ENCODE results near the gene DCBLD1. TPM values are rescaled to one million over a fixed set of nuclear protein-coding genes. Genes with fewer than 3 reads are reported as not detected.
A peak's percentile ranks its signal among the peaks of the same experiment; 100 is the strongest.

The DCBLD1 gene
- polyA plus RNA-seq, 1 donor (not counting 4 experiments of a cell fraction or from before 2014, with no cell fraction given), result 21.7 TPM

GRCh38 chr6:117498159-117498558 is 15.7 kb downstream of the DCBLD1 start:
- Histone ChIP-seq H2AFZ (ENCODE audit: control insufficient read depth, low read length) (no peak overlapping the region), H3K4me2 (ENCODE audit: control insufficient read depth, extremely low read depth, insufficient read depth, low read depth, low read length) (peak overlapping the region; percentile 63), H3K9me1 (ENCODE audit: control insufficient read depth, extremely low read depth, insufficient read depth, low read length) (no peaks in the 10 kb centered on the region), H3K9ac (ENCODE audit: control insufficient read depth, extremely low read depth, insufficient read depth, low read length) (peak overlapping the region; percentile 29), H3K9me3 (ENCODE audit: control insufficient read depth, low read depth, low read length) (no peaks in the 10 kb centered on the region), H3K27ac (ENCODE audit: control insufficient read depth, insufficient read depth, low read length) (peak overlapping the region; percentile 97), H3K79me2 (ENCODE audit: control insufficient read depth, insufficient read depth, low read length) (peaks cover 55% of the 10 kb centered on the region), H3K4me3 (ENCODE audit: control insufficient read depth in 2 of 3, extremely low read depth in 1 of 3, insufficient read depth in 2 of 3, low read depth in 1 of 3, low read length in 3 of 3) (peak overlapping the region in 1 of 3 experiments; percentile 9), H3K36me3 (ENCODE audit: control insufficient read depth in 2 of 2, extremely low read depth in 1 of 2, insufficient read depth in 2 of 2, low read length in 2 of 2) (peaks cover 2 to 4% of the 10 kb centered on the region in 2 experiments), H4K20me1 (ENCODE audit: control insufficient read depth, extremely low read depth, insufficient read depth, low read length) (no peaks in the 10 kb centered on the region), H3K4me1 (ENCODE audit: control insufficient read depth, extremely low read depth, insufficient read depth, low read length) (peaks cover 56% of the 10 kb centered on the region), H3K27me3 (ENCODE audit: control insufficient read depth, extremely low read depth, insufficient read depth, low read length) (no peaks in the 10 kb centered on the region)
- dilution Hi-C loops (cut with MboI; ENCODE audit: extremely low pct_ligation_motif_present, low sequenced_read_pairs), result no loop called here
- DNase-seq (ENCODE audit: low read depth, low spot score) (no peak), FAIRE-seq (peak; percentile 86)
- no peak for TF ChIP-seq EZH2 (IDR thresholded peaks at IDR 0.05; ENCODE audit: low read length)
- TF ChIP-seq CTCF (optimal IDR thresholded peaks at IDR 0.05 in 1 of 3, IDR thresholded peaks at IDR 0.05 in 1 of 3, conservative IDR thresholded peaks at IDR 0.05 in 1 of 3; ENCODE audit: extremely low read depth in 1 of 3, insufficient read depth in 2 of 3, low read length in 3 of 3), result no peak

- peaks cover 37% of the 10 kb centered on the region for H3K79me2 ChIP-seq (ENCODE audit: control insufficient read depth, insufficient read depth, low read length)
- no peak overlapping the region for H3K4me2 ChIP-seq (ENCODE audit: control insufficient read depth, extremely low read depth, insufficient read depth, low read depth, low read length)
- no peaks in the 10 kb centered on the region for H3K9me1 ChIP-seq (ENCODE audit: control insufficient read depth, extremely low read depth, insufficient read depth, low read length)
- FAIRE-seq (no peak), DNase-seq (ENCODE audit: low read depth, low spot score) (no peak)
- H3K4me1 ChIP-seq (ENCODE audit: control insufficient read depth, extremely low read depth, insufficient read depth, low read length), result peaks cover 35% of the 10 kb centered on the region
- H3K4me3 ChIP-seq (ENCODE audit: control insufficient read depth in 2 of 3, extremely low read depth in 1 of 3, insufficient read depth in 2 of 3, low read depth in 1 of 3, low read length in 3 of 3), result no peak overlapping the region
- H3K9me3 ChIP-seq (ENCODE audit: control insufficient read depth, low read depth, low read length), result no peaks in the 10 kb centered on the region
- no peaks in the 10 kb centered on the region for H4K20me1 ChIP-seq (ENCODE audit: control insufficient read depth, extremely low read depth, insufficient read depth, low read length)
- dilution Hi-C loops (cut with MboI; ENCODE audit: extremely low pct_ligation_motif_present, low sequenced_read_pairs), result no loop called here
- H3K36me3 ChIP-seq (ENCODE audit: control insufficient read depth in 2 of 2, extremely low read depth in 1 of 2, insufficient read depth in 2 of 2, low read length in 2 of 2), result peaks cover 0 to 7% of the 10 kb centered on the region in 2 experiments
- no peaks in the 10 kb centered on the region for H3K27me3 ChIP-seq (ENCODE audit: control insufficient read depth, extremely low read depth, insufficient read depth, low read length)
- no peak overlapping the region for H3K9ac ChIP-seq (ENCODE audit: control insufficient read depth, extremely low read depth, insufficient read depth, low read length)
- H3K27ac ChIP-seq (ENCODE audit: control insufficient read depth, insufficient read depth, low read length), result no peak overlapping the region
- TF ChIP-seq EZH2 (IDR thresholded peaks at IDR 0.05; ENCODE audit: low read length), result no peak
- no peak for TF ChIP-seq CTCF (optimal IDR thresholded peaks at IDR 0.05 in 1 of 3, IDR thresholded peaks at IDR 0.05 in 1 of 3, conservative IDR thresholded peaks at IDR 0.05 in 1 of 3; ENCODE audit: extremely low read depth in 1 of 3, insufficient read depth in 2 of 3, low read length in 3 of 3)
- no peak overlapping the region for H2AFZ ChIP-seq (ENCODE audit: control insufficient read depth, low read length)
These were observed 19.2 kb downstream of the DCBLD1 start for GRCh38 chr6:117501722-117502121.

All from keratinocyte (primary cell).